Measurements from ENCODE around the gene FAM222B. TPM values are rescaled to one million over a fixed set of nuclear protein-coding genes. Genes with fewer than 3 reads are reported as not detected.
A peak's percentile ranks its signal among the peaks of the same experiment; 100 is the strongest.
"Not testable (repeated sequence)": the region's sequence is repeated elsewhere in the genome, so short reads cannot be mapped to it uniquely, and the experiment has no call there.

FAM222B gene
- total RNA-seq, 1 experiment from 2014 or later = 9.6 TPM

GRCh38 chr17:28725660-28726225 lies 116.8 kb downstream of the FAM222B start:
- no peaks in the 10 kb centered on the region for H3K27me3 ChIP-seq (ENCODE audit: low read length)
- peaks cover 31% of the 10 kb centered on the region for H3K36me3 ChIP-seq (ENCODE audit: insufficient read depth, low read length)
- H2AFZ ChIP-seq (ENCODE audit: low read length) = no peak overlapping the region
- peak overlapping the region; percentile 77 for H3K9ac ChIP-seq (ENCODE audit: low read length)
- H4K20me1 ChIP-seq (ENCODE audit: insufficient read depth, low read depth, low read length) = peaks cover 26% of the 10 kb centered on the region; the same call in 1 of the 2 replicates
- peaks cover 19% of the 10 kb centered on the region for H3K79me2 ChIP-seq (ENCODE audit: low read length)
- H3K9me2 ChIP-seq (replicated peaks; ENCODE audit: insufficient read depth, low read length) = no peaks in the 10 kb centered on the region
- no peaks in the 10 kb centered on the region for H3K9me3 ChIP-seq (ENCODE audit: low read length)
- peak overlapping the region; percentile 73 for H3K27ac ChIP-seq (ENCODE audit: low read length)
- peak; percentile 92 for DNase-seq
- peaks cover 66% of the 10 kb centered on the region for H3K4me1 ChIP-seq (ENCODE audit: low read length)
- H3K4me2 ChIP-seq (ENCODE audit: low read depth, low read length, poor library complexity, severe bottlenecking) = peak overlapping the region; percentile 70
- H3K4me3 ChIP-seq (ENCODE audit: low read length) = peak overlapping the region; percentile 65

- Histone ChIP-seq H3K79me2 (ENCODE audit: low read length) (peaks cover 24% of the 10 kb centered on the region), H3K9me2 (replicated peaks; ENCODE audit: insufficient read depth, low read length) (no peaks in the 10 kb centered on the region)
- DNase-seq = peak; percentile 88
These were observed 117.4 kb downstream of the FAM222B start for GRCh38 chr17:28725166-28725659.

GRCh38 chr17:28724500-28725165 lies 118.0 kb downstream of the FAM222B start:
- peak overlapping the region; percentile 77 for H3K9ac ChIP-seq (ENCODE audit: low read length)
- peaks cover 66% of the 10 kb centered on the region for H3K4me1 ChIP-seq (ENCODE audit: low read length)

More at GRCh38 chr17:28725166-28725659, 117.4 kb downstream of the FAM222B start:
- Histone ChIP-seq H3K9ac (ENCODE audit: low read length) (peak overlapping the region; percentile 77), H3K4me3 (ENCODE audit: low read length) (peak overlapping the region; percentile 65), H3K27me3 (ENCODE audit: low read length) (no peaks in the 10 kb centered on the region), H3K4me1 (ENCODE audit: low read length) (peaks cover 66% of the 10 kb centered on the region), H4K20me1 (ENCODE audit: insufficient read depth, low read depth, low read length) (peaks cover 28% of the 10 kb centered on the region; the same call in 1 of the 2 replicates), H3K36me3 (ENCODE audit: insufficient read depth, low read length) (peaks cover 35% of the 10 kb centered on the region), H3K9me3 (ENCODE audit: low read length) (no peaks in the 10 kb centered on the region), H3K4me2 (ENCODE audit: low read depth, low read length, poor library complexity, severe bottlenecking) (peak overlapping the region; percentile 70), H2AFZ (ENCODE audit: low read length) (no peak overlapping the region), H3K27ac (ENCODE audit: low read length) (peak overlapping the region; percentile 73)

GRCh38 chr17:28723836-28724499 lies 118.6 kb downstream of the FAM222B start:
- peak overlapping the region; percentile 98 for H3K4me2 ChIP-seq (ENCODE audit: low read depth, low read length, poor library complexity, severe bottlenecking)
- not testable (repeated sequence) for H3K9me3 ChIP-seq (ENCODE audit: low read length); DNase-seq; H3K27me3 ChIP-seq (ENCODE audit: low read length); H2AFZ ChIP-seq (ENCODE audit: low read length); H3K9me2 ChIP-seq (replicated peaks; ENCODE audit: insufficient read depth, low read length)
- H3K27ac ChIP-seq (ENCODE audit: low read length) = peak overlapping the region; percentile 92
- H3K9ac ChIP-seq (ENCODE audit: low read length) = peak overlapping the region; percentile 77; the same call in 1 of the 2 replicates
- H3K4me3 ChIP-seq (ENCODE audit: low read length) = peak overlapping the region; percentile 95; the same call in 1 of the 2 replicates
- H3K79me2 ChIP-seq (ENCODE audit: low read length) = peaks cover 28% of the 10 kb centered on the region
- peaks cover 28% of the 10 kb centered on the region; the same call in 1 of the 2 replicates for H4K20me1 ChIP-seq (ENCODE audit: insufficient read depth, low read depth, low read length)
- H3K36me3 ChIP-seq (ENCODE audit: insufficient read depth, low read length) = peaks cover 36% of the 10 kb centered on the region
- H3K4me1 ChIP-seq (ENCODE audit: low read length) = peaks cover 67% of the 10 kb centered on the region

More at GRCh38 chr17:28724500-28725165, 118.0 kb downstream of the FAM222B start:
- peak overlapping the region; percentile 73 for H3K27ac ChIP-seq (ENCODE audit: low read length)
- DNase-seq = peak; percentile 72
- H3K27me3 ChIP-seq (ENCODE audit: low read length) = no peaks in the 10 kb centered on the region
- no peak overlapping the region for H2AFZ ChIP-seq (ENCODE audit: low read length)
- peak overlapping the region; percentile 65 for H3K4me3 ChIP-seq (ENCODE audit: low read length)
- peaks cover 28% of the 10 kb centered on the region for H3K79me2 ChIP-seq (ENCODE audit: low read length)
- peak overlapping the region; percentile 70 for H3K4me2 ChIP-seq (ENCODE audit: low read depth, low read length, poor library complexity, severe bottlenecking)
- H4K20me1 ChIP-seq (ENCODE audit: insufficient read depth, low read depth, low read length) = peaks cover 28% of the 10 kb centered on the region; the same call in 1 of the 2 replicates
- H3K36me3 ChIP-seq (ENCODE audit: insufficient read depth, low read length) = peaks cover 36% of the 10 kb centered on the region
- no peaks in the 10 kb centered on the region for H3K9me3 ChIP-seq (ENCODE audit: low read length)
- H3K9me2 ChIP-seq (replicated peaks; ENCODE audit: insufficient read depth, low read length) = no peaks in the 10 kb centered on the region

GRCh38 chr17:28723159-28723835 lies 119.3 kb downstream of the FAM222B start:
- peak overlapping the region; percentile 98 for H3K4me2 ChIP-seq (ENCODE audit: low read depth, low read length, poor library complexity, severe bottlenecking)
- no peaks in the 10 kb centered on the region for H3K9me2 ChIP-seq (replicated peaks; ENCODE audit: insufficient read depth, low read length)
- H3K36me3 ChIP-seq (ENCODE audit: insufficient read depth, low read length) = peaks cover 36% of the 10 kb centered on the region
- H3K79me2 ChIP-seq (ENCODE audit: low read length) = peaks cover 28% of the 10 kb centered on the region
- peak overlapping the region; percentile 96 for H3K9ac ChIP-seq (ENCODE audit: low read length)
- H3K27ac ChIP-seq (ENCODE audit: low read length) = peak overlapping the region; percentile 92
- peaks cover 28% of the 10 kb centered on the region; the same call in 1 of the 2 replicates for H4K20me1 ChIP-seq (ENCODE audit: insufficient read depth, low read depth, low read length)
- no peak overlapping the region for H2AFZ ChIP-seq (ENCODE audit: low read length)
- peaks cover 65% of the 10 kb centered on the region for H3K4me1 ChIP-seq (ENCODE audit: low read length)
- no peaks in the 10 kb centered on the region for H3K27me3 ChIP-seq (ENCODE audit: low read length)
- H3K9me3 ChIP-seq (ENCODE audit: low read length) = no peaks in the 10 kb centered on the region
- H3K4me3 ChIP-seq (ENCODE audit: low read length) = peak overlapping the region; percentile 95
- peak; percentile 51 for DNase-seq

GRCh38 chr17:28722417-28723158 lies 120.0 kb downstream of the FAM222B start:
- H3K27me3 ChIP-seq (ENCODE audit: low read length) = no peaks in the 10 kb centered on the region
- peak overlapping the region; percentile 98 for H3K4me2 ChIP-seq (ENCODE audit: low read depth, low read length, poor library complexity, severe bottlenecking)
- peaks cover 28% of the 10 kb centered on the region for H3K79me2 ChIP-seq (ENCODE audit: low read length)
- H3K4me3 ChIP-seq (ENCODE audit: low read length) = peak overlapping the region; percentile 95
- H3K27ac ChIP-seq (ENCODE audit: low read length) = peak overlapping the region; percentile 92
- H3K9me3 ChIP-seq (ENCODE audit: low read length) = no peaks in the 10 kb centered on the region
- H3K36me3 ChIP-seq (ENCODE audit: insufficient read depth, low read length) = peaks cover 36% of the 10 kb centered on the region
- no peaks in the 10 kb centered on the region for H3K9me2 ChIP-seq (replicated peaks; ENCODE audit: insufficient read depth, low read length)
- H4K20me1 ChIP-seq (ENCODE audit: insufficient read depth, low read depth, low read length) = peaks cover 28% of the 10 kb centered on the region; the same call in 1 of the 2 replicates
- DNase-seq = no peak
- H3K9ac ChIP-seq (ENCODE audit: low read length) = peak overlapping the region; percentile 96
- no peak overlapping the region for H2AFZ ChIP-seq (ENCODE audit: low read length)
- peaks cover 58% of the 10 kb centered on the region for H3K4me1 ChIP-seq (ENCODE audit: low read length)

- H2AFZ ChIP-seq (ENCODE audit: low read length); H3K27me3 ChIP-seq (ENCODE audit: low read length); DNase-seq; H3K9me2 ChIP-seq (replicated peaks; ENCODE audit: insufficient read depth, low read length); H3K9me3 ChIP-seq (ENCODE audit: low read length): not testable (repeated sequence)
- H3K4me2 ChIP-seq (ENCODE audit: low read depth, low read length, poor library complexity, severe bottlenecking) = peak overlapping the region; percentile 98
- peaks cover 52% of the 10 kb centered on the region for H3K4me1 ChIP-seq (ENCODE audit: low read length)
- H3K27ac ChIP-seq (ENCODE audit: low read length) = peak overlapping the region; percentile 92
- peaks cover 36% of the 10 kb centered on the region for H3K36me3 ChIP-seq (ENCODE audit: insufficient read depth, low read length)
- peak overlapping the region; percentile 96 for H3K9ac ChIP-seq (ENCODE audit: low read length)
- peaks cover 28% of the 10 kb centered on the region; the same call in 1 of the 2 replicates for H4K20me1 ChIP-seq (ENCODE audit: insufficient read depth, low read depth, low read length)
- peak overlapping the region; percentile 95 for H3K4me3 ChIP-seq (ENCODE audit: low read length)
- peaks cover 28% of the 10 kb centered on the region for H3K79me2 ChIP-seq (ENCODE audit: low read length)
These were observed 121.6 kb downstream of the FAM222B start for GRCh38 chr17:28720997-28721329.

All from Karpas-422 (cell line).